Right lobe of liver (tissue), 4 donors: ENCODE results near the gene DLG2.

Experiments used
- POLR2A ChIP-seq: fragments of 450-650 bp; IDR thresholded peaks from one replicate; pipeline ENCODE4 v1.6.1; 2017; ENCODE audit warnings: antibody characterized with exemption, mild to moderate bottlenecking
- TF ChIP-seq, protein P1 (sequence below), 4 donors: fragments of 200-600 bp in 3 of 4; fragments of 450-650 bp in 1 of 4; IDR thresholded peaks; one replicate each; pipeline versions ENCODE4 v1.5.1 to v1.8.0; 2016 to 2022; ENCODE audit warnings: antibody characterized with exemption in 4 of 4, mild to moderate bottlenecking in 2 of 4
- donor health status: DM: no; HTN: no; CAD: no.
- donor health status: DM: no; HTN: no; CAD: no.
- donor health status: DM: no; HTN: yes; CAD: no.

DNA sequence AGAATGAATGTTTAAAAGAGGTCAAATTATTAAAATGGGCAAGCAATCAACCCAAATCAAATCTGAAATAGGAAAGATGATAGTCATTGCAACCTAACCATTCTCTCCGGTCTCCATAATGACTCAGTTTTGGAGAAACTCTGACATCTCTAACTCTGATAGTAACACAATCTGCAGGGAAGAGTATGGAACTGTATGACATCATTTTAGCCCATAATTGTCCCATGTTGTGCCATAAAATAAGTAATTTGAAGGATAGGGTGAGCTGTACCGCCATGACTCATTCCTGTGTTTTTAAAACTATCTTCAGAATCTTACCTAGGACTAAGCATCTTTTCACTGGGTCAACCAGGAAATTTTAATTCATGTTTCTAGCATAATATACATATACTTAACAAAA, 350.8 kb downstream of the DLG2 start:
- TF ChIP-seq, protein P1, sequence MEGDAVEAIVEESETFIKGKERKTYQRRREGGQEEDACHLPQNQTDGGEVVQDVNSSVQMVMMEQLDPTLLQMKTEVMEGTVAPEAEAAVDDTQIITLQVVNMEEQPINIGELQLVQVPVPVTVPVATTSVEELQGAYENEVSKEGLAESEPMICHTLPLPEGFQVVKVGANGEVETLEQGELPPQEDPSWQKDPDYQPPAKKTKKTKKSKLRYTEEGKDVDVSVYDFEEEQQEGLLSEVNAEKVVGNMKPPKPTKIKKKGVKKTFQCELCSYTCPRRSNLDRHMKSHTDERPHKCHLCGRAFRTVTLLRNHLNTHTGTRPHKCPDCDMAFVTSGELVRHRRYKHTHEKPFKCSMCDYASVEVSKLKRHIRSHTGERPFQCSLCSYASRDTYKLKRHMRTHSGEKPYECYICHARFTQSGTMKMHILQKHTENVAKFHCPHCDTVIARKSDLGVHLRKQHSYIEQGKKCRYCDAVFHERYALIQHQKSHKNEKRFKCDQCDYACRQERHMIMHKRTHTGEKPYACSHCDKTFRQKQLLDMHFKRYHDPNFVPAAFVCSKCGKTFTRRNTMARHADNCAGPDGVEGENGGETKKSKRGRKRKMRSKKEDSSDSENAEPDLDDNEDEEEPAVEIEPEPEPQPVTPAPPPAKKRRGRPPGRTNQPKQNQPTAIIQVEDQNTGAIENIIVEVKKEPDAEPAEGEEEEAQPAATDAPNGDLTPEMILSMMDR (IDR thresholded peaks at IDR 0.05): no peak
- no peak for TF ChIP-seq POLR2A
